Trophoblast cell (in vitro differentiated cells and primary cell): ENCODE results near the gene PAX2.

ENCODE experiments used
- DNase-seq, 2 donors: peaks; one replicate each; pipeline ENCODE4 v3.0.0-alpha.2; 2016
- H2AFZ ChIP-seq: 2 replicates; pipeline ENCODE4 v1.6.1; 2013; ENCODE audit warnings: low read length, moderate library complexity, mild to moderate bottlenecking; ENCODE audit not compliant: insufficient read depth, poor library complexity
- H2AK5ac ChIP-seq: 2 replicates; pipeline ENCODE4 v1.6.1; 2013; ENCODE audit warnings: mild to moderate bottlenecking, low read length
- H2BK120ac ChIP-seq: 2 replicates; pipeline ENCODE4 v1.6.1; 2013; ENCODE audit warnings: low read length, mild to moderate bottlenecking, moderate library complexity; ENCODE audit not compliant: insufficient read depth, poor library complexity
- H2BK12ac ChIP-seq: 2 replicates; pipeline ENCODE4 v1.6.1; 2013; ENCODE audit warnings: mild to moderate bottlenecking, low read length, moderate library complexity
- H2BK5ac ChIP-seq: 2 replicates; pipeline ENCODE4 v1.6.1; 2013; ENCODE audit warnings: low read length, low read depth, moderate library complexity, mild to moderate bottlenecking; ENCODE audit not compliant: poor library complexity
- H3K14ac ChIP-seq: 2 replicates; pipeline ENCODE4 v1.6.1; 2013; ENCODE audit warnings: mild to moderate bottlenecking, low read length
- H3K18ac ChIP-seq: 2 replicates; pipeline ENCODE4 v1.6.1; 2013; ENCODE audit warnings: mild to moderate bottlenecking, low read length
- H3K23ac ChIP-seq: 2 replicates; pipeline ENCODE4 v1.6.1; 2013; ENCODE audit warnings: low read length
- H3K27ac ChIP-seq: 2 replicates; pipeline ENCODE4 v1.5.1; 2013; ENCODE audit warnings: low read depth, mild to moderate bottlenecking, inconsistent platforms, low read length, moderate library complexity
- H3K27me3 ChIP-seq: 2 replicates; pipeline ENCODE4 v1.6.1; 2013; ENCODE audit warnings: inconsistent platforms, mild to moderate bottlenecking, low read length, moderate library complexity; ENCODE audit not compliant: insufficient read depth
- H3K36me3 ChIP-seq, 2 experiments: 1 replicate in 1 of 2; 2 replicates in 1 of 2; pipeline ENCODE4 v1.6.1; 2013; ENCODE audit warnings: low read length in 2 of 2, mild to moderate bottlenecking in 2 of 2, moderate library complexity in 1 of 2; ENCODE audit not compliant: insufficient read depth in 2 of 2, control insufficient read depth in 1 of 2
- H3K4ac ChIP-seq: 2 replicates; pipeline ENCODE4 v1.6.1; 2013; ENCODE audit warnings: low read depth, mild to moderate bottlenecking, low read length, moderate library complexity
- H3K4me1 ChIP-seq, 2 experiments: 1 replicate in 1 of 2; 2 replicates in 1 of 2; pipeline ENCODE4 v1.6.1; 2013; ENCODE audit warnings: low read length in 2 of 2, mild to moderate bottlenecking in 2 of 2, moderate library complexity in 1 of 2; ENCODE audit not compliant: insufficient read depth in 2 of 2, control insufficient read depth in 1 of 2
- H3K4me2 ChIP-seq: 2 replicates; pipeline ENCODE4 v1.6.1; 2013; ENCODE audit warnings: inconsistent platforms, mild to moderate bottlenecking, low read length, moderate library complexity
- H3K4me3 ChIP-seq: 2 replicates; pipeline ENCODE4 v1.5.1; 2013; ENCODE audit warnings: mild to moderate bottlenecking, low read depth, low read length, inconsistent platforms
- H3K79me1 ChIP-seq: one replicate; pipeline ENCODE4 v1.6.1; 2013; ENCODE audit warnings: low read length
- H3K79me2 ChIP-seq: 2 replicates; pipeline ENCODE4 v1.6.1; 2013; ENCODE audit warnings: low read length, mild to moderate bottlenecking; ENCODE audit not compliant: control insufficient read depth, insufficient read depth, poor library complexity
- H3K9ac ChIP-seq: 2 replicates; pipeline ENCODE4 v1.6.1; 2013; ENCODE audit warnings: mild to moderate bottlenecking, low read length
- H3K9me3 ChIP-seq: 2 replicates; pipeline ENCODE4 v1.6.1; 2013; ENCODE audit warnings: low read depth, mild to moderate bottlenecking, control low read depth, inconsistent platforms, low read length; ENCODE audit not compliant: insufficient read depth
- H4K12ac ChIP-seq: 2 replicates; pipeline ENCODE4 v1.6.1; 2013; ENCODE audit warnings: low read depth, mild to moderate bottlenecking, low read length, moderate library complexity
- H4K8ac ChIP-seq: 2 replicates; pipeline ENCODE4 v1.6.1; 2013; ENCODE audit warnings: low read depth, mild to moderate bottlenecking, low read length, moderate library complexity
- H4K91ac ChIP-seq: one replicate; pipeline ENCODE4 v1.6.1; 2013; ENCODE audit warnings: low read depth, mild to moderate bottlenecking, low read length, moderate library complexity
- WGBS: extraction: QIAGEN DNeasy Blood & Tissue Kit; methylation state at CpG from one replicate; pipeline ENCODE4 v1.1.7; 2013; ENCODE audit warnings: missing lambda C conversion rate; ENCODE audit not compliant: insufficient read length, insufficient coverage; ENCODE audit errors: extremely low coverage; 5-methylcytosine and 5-hydroxymethylcytosine counted together

PAX2 gene

DNA sequence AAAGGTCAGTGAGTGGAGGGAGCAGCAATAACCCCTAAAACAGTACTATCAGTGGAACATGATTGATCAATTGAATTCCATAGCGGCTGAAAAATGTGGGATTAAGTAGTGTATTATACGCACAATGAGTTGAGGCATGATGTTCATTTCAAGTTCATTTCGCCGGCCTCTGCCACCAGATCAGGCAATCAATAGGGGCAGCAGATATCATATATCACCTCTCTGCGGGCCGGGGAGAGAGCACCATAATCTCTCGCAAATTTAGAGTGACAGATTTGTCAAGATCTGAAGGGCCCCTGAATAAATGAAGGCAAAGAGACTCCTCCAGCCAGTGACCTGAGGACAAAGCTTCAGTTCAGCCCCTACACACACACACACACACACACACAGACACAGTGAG lies 58.5 kb downstream of the PAX2 start:
- Histone ChIP-seq H2BK12ac (no peak overlapping the region), H4K91ac (no peak overlapping the region), H3K27me3 (no peaks in the 10 kb centered on the region), H3K79me2 (no peaks in the 10 kb centered on the region), H3K36me3 (no peaks in the 10 kb centered on the region), H4K8ac (no peak overlapping the region), H3K9ac (no peak overlapping the region), H3K14ac (no peak overlapping the region), H3K27ac (no peak overlapping the region), H3K18ac (no peak overlapping the region), H2AFZ (no peak overlapping the region), H2AK5ac (no peak overlapping the region), H2BK5ac (no peak overlapping the region), H3K23ac (no peak overlapping the region), H3K9me3 (no peaks in the 10 kb centered on the region), H3K4me2 (no peak overlapping the region), H4K12ac (no peak overlapping the region), H3K4me1 (peaks cover 3 to 8% of the 10 kb centered on the region in 2 experiments), H3K4ac (no peak overlapping the region), H3K4me3 (no peak overlapping the region), H2BK120ac (no peak overlapping the region), H3K79me1 (no peaks in the 10 kb centered on the region)
- WGBS: no CpG with 5 or more reads among the region's 7 CpGs
- no peak for DNase-seq

GRCh38 chr10:100805543-100806355 lies 60.4 kb downstream of the PAX2 start:
- no peak overlapping the region for H4K8ac ChIP-seq
- H2BK120ac ChIP-seq: no peak overlapping the region
- H3K23ac ChIP-seq: no peak overlapping the region
- no peaks in the 10 kb centered on the region for H3K79me2 ChIP-seq
- no CpG with 5 or more reads among the region's 14 CpGs for WGBS
- no peak overlapping the region for H2BK12ac ChIP-seq
- H3K18ac ChIP-seq: no peak overlapping the region
- H3K9ac ChIP-seq: peak overlapping the region; percentile 19
- H3K4ac ChIP-seq: no peak overlapping the region
- no peak overlapping the region for H3K4me2 ChIP-seq
- no peak overlapping the region for H2AFZ ChIP-seq
- H2AK5ac ChIP-seq: no peak overlapping the region
- H4K91ac ChIP-seq: no peak overlapping the region
- no peak for DNase-seq
- no peak overlapping the region for H3K4me3 ChIP-seq
- H3K9me3 ChIP-seq: peaks cover 2% of the 10 kb centered on the region
- H3K14ac ChIP-seq: no peak overlapping the region
- H3K4me1 ChIP-seq: peaks cover 3 to 8% of the 10 kb centered on the region in 2 experiments
- no peak overlapping the region for H4K12ac ChIP-seq
- no peak overlapping the region for H3K27ac ChIP-seq
- H3K36me3 ChIP-seq: no peaks in the 10 kb centered on the region
- H3K79me1 ChIP-seq: no peaks in the 10 kb centered on the region
- no peak overlapping the region for H2BK5ac ChIP-seq
- no peaks in the 10 kb centered on the region for H3K27me3 ChIP-seq

- Histone ChIP-seq H3K4ac (no peak overlapping the region), H3K27ac (no peak overlapping the region), H4K12ac (no peak overlapping the region), H2AK5ac (no peak overlapping the region), H3K4me2 (no peak overlapping the region), H4K8ac (no peak overlapping the region), H3K4me1 (peaks cover 3 to 8% of the 10 kb centered on the region in 2 experiments), H3K27me3 (no peaks in the 10 kb centered on the region), H3K79me2 (no peaks in the 10 kb centered on the region), H2BK5ac (no peak overlapping the region), H2BK120ac (no peak overlapping the region), H3K4me3 (no peak overlapping the region), H2AFZ (no peak overlapping the region), H3K14ac (no peak overlapping the region), H3K79me1 (no peaks in the 10 kb centered on the region), H4K91ac (no peak overlapping the region), H3K23ac (no peak overlapping the region), H3K9ac (peak overlapping the region; percentile 36), H3K9me3 (peaks cover 2% of the 10 kb centered on the region), H3K18ac (no peak overlapping the region), H2BK12ac (no peak overlapping the region), H3K36me3 (no peaks in the 10 kb centered on the region)
- WGBS: no CpG with 5 or more reads among the region's 8 CpGs
- no peak for DNase-seq
Measured at GRCh38 chr10:100806356-100806645, 60.9 kb downstream of the PAX2 start.

DNA sequence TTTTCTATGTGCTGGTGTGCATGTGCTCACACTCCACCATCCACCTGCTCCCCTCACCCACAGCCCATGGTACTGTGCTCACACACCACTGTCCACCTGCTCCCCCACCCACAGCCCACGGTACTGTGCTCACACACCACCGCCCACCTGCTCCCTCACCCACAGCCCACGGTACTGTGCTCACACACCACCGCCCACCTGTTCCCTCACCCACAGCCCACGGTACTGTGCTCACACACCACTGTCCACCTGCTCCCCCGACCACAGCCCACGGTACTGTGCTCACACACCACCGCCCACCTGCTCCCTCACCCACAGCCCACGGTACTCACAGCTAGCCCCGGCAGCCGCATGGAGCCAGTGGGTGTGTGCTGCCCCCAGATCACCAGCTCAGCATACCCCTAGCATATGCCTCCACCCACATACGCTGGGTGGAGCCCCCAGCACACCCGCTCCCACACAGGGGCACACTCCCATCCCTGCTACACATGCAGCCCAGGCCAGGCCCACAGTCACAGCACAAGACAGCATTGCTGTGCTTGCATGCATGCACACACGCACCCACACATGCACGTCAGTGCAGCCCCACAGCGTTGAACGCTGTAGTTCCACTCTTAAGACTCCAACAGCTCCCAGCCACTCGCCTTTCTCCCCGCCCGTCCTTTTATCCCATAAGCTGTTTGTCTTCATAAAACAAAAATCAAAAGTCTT lies 62.0 kb downstream of the PAX2 start:
- peaks cover 3% of the 10 kb centered on the region for H3K27me3 ChIP-seq
- no peak overlapping the region for H3K23ac ChIP-seq
- no peak overlapping the region for H4K12ac ChIP-seq
- no peak overlapping the region for H2AFZ ChIP-seq
- H3K18ac ChIP-seq: no peak overlapping the region
- H2BK12ac ChIP-seq: no peak overlapping the region
- H3K4me3 ChIP-seq: peak overlapping the region; percentile 49
- H3K14ac ChIP-seq: no peak overlapping the region
- H3K4ac ChIP-seq: no peak overlapping the region
- no peak overlapping the region for H4K8ac ChIP-seq
- H3K9me3 ChIP-seq: peaks cover 2% of the 10 kb centered on the region
- no peaks in the 10 kb centered on the region for H3K36me3 ChIP-seq
- H2AK5ac ChIP-seq: no peak overlapping the region
- H2BK120ac ChIP-seq: no peak overlapping the region
- no CpG with 5 or more reads among the region's 20 CpGs for WGBS
- no peak overlapping the region for H3K9ac ChIP-seq
- H3K4me2 ChIP-seq: no peak overlapping the region
- no peak overlapping the region for H4K91ac ChIP-seq
- H3K79me2 ChIP-seq: no peaks in the 10 kb centered on the region
- no peak overlapping the region for H2BK5ac ChIP-seq
- H3K79me1 ChIP-seq: no peaks in the 10 kb centered on the region
- H3K4me1 ChIP-seq: peaks cover 3 to 8% of the 10 kb centered on the region in 2 experiments
- DNase-seq: no peak
- no peak overlapping the region for H3K27ac ChIP-seq
